RWPE1 (cell line): ENCODE data around the gene SIGLEC1.

Source experiments
- CTCF ChIA-PET: fragments of 350-600 bp; sonication (Branson Sonifier 250); formaldehyde crosslinking; extraction: SDS; loops from one replicate; lab custom pipeline; 2021; lab: Yijun Ruan, JAX
- POLR2A ChIA-PET: fragments of 400-600 bp; formaldehyde crosslinking; extraction: SDS; loops from one replicate; lab custom pipeline; 2020; ENCODE audit warnings: antibody characterized with exemption; ENCODE audit not compliant: low non-redundant PET; lab: Yijun Ruan, JAX
- DNase-seq: peaks from one replicate; pipeline ENCODE4 v3.0.0; 2012; ENCODE audit warnings: low spot score
- H3K27ac ChIP-seq: fragments of 450-650 bp; 2 replicates; pipeline ENCODE4 v1.5.1; 2017
- CTCF ChIP-seq: fragments of 450-650 bp; conservative IDR thresholded peaks from 2 replicates; pipeline ENCODE4 v1.5.1; 2017; ENCODE audit warnings: low read depth, mild to moderate bottlenecking

The SIGLEC1 gene

GRCh38 chr20:3677733-3678132 is 34.7 kb downstream of the SIGLEC1 start:
- POLR2A ChIA-PET, result no interaction called here
- no peak for TF ChIP-seq CTCF
- CTCF ChIA-PET, result interaction anchor here (0.6 to 2.4 kb wide), 8 partner anchors 9 to 424 kb away, joined by 3 to 37 read pairs (median 9); no protein-coding TSS in a partner anchor
- no peak for DNase-seq
- H3K27ac ChIP-seq, result no peak overlapping the region

- CTCF ChIA-PET, result interaction anchor here (0.9 to 2.6 kb wide), 5 partner anchors 7 to 103 kb away, joined by 5 to 20 read pairs (median 17); no protein-coding TSS in a partner anchor
- TF ChIP-seq CTCF, result no peak
- no peak overlapping the region for H3K27ac ChIP-seq
- POLR2A ChIA-PET, result no interaction called here
- no peak for DNase-seq
Measured at GRCh38 chr20:3674995-3675900, 37.2 kb downstream of the SIGLEC1 start.

- no peak for TF ChIP-seq CTCF
- no peak for DNase-seq
- CTCF ChIA-PET, result interaction anchor here (0.6 to 2.6 kb wide), 5 partner anchors 10 to 461 kb away, joined by 3 to 17 read pairs (median 4); no protein-coding TSS in a partner anchor
- no peak overlapping the region for H3K27ac ChIP-seq
- POLR2A ChIA-PET, result no interaction called here
Measured at GRCh38 chr20:3674447-3674846, 38.0 kb downstream of the SIGLEC1 start.

- ChIA-PET POLR2A (no interaction called here), CTCF (interaction anchor here (1.2 to 2.6 kb wide), 2 partner anchors 37 to 79 kb away, joined by 4 to 17 read pairs; no protein-coding TSS in a partner anchor)
- H3K27ac ChIP-seq, result no peak overlapping the region
- no peak for TF ChIP-seq CTCF
- DNase-seq, result no peak
Measured at GRCh38 chr20:3673221-3674070, 39.0 kb downstream of the SIGLEC1 start.

GRCh38 chr20:3672547-3673171 is 39.7 kb downstream of the SIGLEC1 start:
- ChIA-PET CTCF (interaction anchor here (1.1 to 2.6 kb wide), 2 partner anchors 17 to 38 kb away, joined by 3 to 17 read pairs; no protein-coding TSS in a partner anchor), POLR2A (no interaction called here)
- no peak overlapping the region for H3K27ac ChIP-seq
- no peak for TF ChIP-seq CTCF
- no peak for DNase-seq
